Kasumi-1 (cell line): ENCODE results near the gene GPER1.
A peak's percentile ranks its signal among the peaks of the same experiment; 100 is the strongest.
"Not testable (repeated sequence)": the region's sequence is repeated elsewhere in the genome, so short reads cannot be mapped to it uniquely, and the experiment has no call there.

ENCODE experiments used
- DNase-seq, 2 experiments: peaks; one replicate each; lab custom pipeline; 2025; lab: John Stamatoyannopoulos, UW

Gene GPER1

DNA sequence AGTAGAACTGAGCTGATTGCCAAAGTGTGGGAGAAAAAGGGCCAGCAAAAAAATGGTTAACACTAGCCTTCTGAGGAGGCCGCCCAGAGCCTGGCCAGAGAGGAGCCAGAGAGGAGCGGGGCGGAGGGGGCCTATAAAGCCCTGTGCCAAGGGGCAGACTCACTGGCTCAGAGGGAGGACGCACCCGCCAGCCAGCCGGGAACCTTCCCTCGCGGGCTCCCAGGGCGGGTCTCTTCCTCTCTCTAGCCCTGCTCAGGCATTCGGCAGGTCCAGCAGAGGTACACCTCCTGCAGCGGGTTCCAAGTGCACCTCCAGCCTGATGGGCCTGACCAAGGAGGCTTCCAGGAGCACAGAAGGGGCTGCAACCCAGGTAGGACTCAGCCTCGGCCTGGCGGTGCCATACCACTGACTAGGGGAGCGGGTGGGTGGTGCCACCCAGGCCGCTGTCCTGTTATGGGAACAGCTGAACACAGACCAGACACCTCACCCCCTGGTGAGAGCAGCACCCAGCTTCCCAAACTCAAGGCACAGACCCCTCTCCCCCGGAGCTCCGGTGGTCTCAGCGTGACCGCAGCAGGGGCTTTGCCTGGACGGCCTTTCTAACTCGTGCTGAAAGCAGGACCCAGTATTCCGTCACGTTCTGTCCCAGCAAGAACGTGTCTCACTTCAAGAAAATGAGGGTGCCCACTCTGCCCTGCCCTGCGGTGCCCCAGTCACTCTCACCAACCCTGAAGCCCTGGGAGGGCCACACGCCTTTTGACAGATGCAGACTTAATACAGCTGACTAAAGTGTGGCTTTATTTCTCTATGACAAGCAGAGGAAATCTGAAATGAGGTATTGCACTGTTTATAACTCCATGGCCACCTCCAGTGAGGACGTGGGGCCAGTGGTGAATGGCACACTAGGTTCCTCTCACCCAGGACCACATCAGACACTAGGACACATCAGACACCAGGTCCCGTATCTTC is at the start of gene GPER1:
TSS of gene GPER1 (plus strand) at position 162 of the 969 bp plus-strand sequence. CDS start 3,616 bp downstream, outside the sequence.
- DNase-seq = no peak

DNA sequence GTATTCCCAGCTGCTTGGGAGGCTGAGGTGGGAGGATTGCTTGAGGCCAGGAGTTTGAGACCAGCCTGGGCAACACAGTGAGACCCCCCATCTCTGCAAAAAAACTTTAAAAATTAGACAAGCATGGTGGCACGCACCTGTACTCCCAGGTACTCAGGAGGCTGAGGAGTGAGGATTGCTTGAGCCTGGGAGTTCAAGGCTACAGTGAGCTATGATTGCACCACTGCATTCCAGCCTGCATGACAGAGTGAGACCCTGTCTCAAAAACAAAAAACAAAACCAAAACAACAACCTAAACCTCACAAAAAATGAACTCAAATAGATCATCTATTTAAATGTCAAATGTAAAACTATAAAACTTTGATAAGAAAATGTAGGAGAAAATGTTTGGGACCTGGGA is 47.7 kb upstream of the GPER1 start:
- DNase-seq = not testable (repeated sequence)

DNA sequence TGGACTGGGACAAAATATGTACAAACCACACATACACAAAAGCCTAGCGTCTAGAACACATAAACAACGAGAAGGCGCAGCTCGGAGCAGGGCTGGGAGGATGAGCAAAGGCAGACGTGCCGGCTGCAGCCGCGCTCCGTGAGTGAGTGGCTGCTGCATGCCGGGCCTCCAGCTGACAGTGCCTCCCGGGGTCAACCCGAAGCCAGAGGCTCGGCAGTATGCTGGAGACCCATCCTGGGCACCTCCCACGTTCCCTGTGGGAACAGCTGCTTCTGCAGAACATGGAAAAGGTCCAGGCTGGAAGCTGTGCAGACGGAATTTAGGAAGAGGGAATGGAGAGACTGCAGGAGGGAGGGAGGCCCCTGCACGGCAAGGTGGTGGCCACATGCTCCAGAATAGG is 47.1 kb upstream of the GPER1 start:
- DNase-seq = no peak

DNA sequence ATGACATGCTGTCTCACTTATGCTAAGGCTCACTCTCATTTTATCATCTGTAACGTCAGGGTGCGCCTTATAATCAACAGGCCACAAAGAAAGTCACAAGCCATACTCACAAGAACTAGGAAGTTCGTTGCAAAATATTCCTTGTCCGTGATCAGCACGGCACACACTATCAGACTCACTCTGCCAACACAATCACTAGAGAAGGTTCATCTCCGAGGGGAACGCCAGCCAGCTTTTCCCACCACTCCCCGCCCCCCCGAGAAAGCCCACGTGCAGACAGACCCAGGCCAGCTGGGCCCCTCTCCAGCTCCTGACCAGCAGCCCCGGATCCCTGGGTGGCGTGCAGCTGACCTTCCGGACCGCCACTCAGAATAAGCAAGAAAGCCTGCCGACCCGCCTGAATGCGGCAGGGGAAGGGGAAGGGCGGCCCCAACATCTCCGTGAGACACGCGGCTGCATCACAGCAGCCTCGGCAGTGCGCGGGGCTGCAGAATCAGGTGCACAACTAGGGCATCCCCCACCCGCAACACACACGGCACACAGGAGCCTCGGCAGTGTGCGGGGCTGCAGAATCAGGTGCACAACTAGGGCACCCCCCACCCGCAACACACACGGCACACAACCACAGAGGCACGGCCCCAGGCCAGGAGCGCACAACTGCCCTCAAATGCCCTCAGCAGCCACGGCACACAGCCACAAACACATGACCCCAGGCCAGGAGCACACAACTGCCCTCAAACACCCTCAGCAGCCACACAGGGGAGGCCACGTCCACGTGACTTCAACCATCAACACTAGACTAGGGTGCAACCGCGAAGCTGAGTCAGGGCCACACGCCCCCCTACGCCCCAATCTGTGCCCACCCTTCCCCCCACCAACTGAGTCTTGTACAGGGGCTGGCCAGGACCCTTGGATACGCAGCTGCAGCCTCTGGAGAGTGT is 46.1 kb upstream of the GPER1 start:
- no peak for DNase-seq

DNA sequence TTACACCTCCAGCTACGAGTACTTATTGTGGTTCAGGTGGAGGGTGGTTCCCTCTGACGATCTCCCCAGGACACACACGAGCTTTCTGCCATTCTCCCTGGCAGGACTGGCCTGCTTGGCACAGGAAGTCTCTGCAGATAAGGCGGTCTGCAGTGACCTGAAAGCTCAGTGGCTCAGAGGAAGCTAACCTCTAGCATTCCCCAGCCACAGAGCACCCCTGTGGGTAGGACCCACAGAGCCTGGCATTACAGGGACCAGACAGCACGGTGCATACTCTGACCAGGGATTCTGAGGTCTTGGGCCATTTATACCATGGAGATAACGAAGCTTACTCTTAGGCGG is 45.5 kb upstream of the GPER1 start:
- no peak for DNase-seq

DNA sequence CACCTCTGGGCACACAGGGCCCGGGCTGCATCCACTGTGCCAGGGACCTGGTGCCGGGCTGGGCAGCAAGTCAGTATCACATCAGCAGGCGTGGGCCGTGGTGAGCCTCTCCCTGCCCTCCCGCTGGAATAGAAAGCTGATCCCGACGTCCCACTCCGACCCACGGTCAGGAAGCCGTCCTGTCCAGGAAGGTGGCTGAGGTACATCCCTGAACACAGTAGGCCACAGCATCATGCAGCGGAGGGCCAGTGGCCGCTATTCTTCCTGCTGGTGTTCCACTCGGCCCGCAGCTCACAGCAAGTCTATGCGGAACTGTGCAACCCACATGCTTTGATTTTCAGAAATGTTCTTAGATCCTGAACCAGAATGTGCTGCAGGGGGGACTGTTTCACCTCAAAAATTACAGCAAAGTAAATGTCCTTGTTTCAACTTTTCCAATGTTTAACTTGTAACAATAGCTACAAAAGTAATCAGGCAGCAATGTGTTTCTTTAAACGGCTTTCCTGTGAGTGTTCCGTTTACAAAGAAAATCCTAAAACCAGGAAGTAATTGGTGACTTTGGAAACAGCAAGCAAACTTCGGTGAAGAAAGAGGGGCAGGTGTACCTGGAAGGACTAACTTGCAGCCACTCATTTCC is 44.2 kb upstream of the GPER1 start:
- DNase-seq = no peak

DNA sequence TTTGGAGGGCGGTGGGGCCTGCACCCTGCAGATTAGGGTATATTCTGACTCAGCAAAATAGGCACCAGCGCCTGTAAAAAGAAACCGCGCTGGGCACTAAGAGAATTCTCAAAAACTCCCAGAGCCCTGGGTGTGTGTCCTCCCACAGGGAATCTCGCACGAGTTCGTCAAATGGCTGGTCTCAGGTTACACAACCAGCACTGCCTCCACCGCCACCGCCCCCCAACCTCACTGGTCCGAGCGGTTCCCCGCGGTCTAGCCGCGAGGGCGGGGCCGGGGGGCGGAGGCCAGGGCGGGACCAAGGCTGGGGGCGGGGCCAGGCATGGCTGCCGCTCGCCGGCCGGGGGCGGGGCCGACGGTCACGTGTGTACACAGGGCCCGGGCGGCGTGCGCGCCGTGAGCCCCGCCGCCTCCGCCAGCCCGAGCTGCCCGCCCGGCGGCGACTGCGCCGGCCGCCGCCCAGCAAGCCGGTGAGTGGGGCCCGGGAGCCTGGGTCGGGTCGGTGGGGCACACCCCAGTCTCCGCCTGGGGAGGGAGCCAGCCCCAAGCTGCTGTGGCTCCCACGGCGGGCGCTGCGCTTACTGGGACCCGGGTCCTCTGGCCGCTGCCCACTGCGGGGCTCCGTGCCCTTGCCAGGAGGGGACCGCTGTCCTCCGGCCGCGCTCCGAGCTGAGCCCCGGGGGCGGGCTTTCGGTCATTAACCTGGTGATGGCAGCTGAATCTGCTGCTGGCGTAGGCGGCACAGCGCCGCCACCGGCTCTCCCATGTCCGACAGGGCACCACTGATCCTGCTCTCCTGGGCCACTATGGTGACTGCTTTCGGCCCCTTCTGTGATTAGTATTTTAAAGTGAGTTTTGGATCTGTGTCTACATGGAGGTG is 43.5 kb upstream of the GPER1 start, which contains the start of gene GPR146:
TSS of gene GPR146 (plus strand) at position 358 of the 880 bp plus-strand sequence. CDS start 12,970 bp downstream, outside the sequence.
- DNase-seq = peak; percentile 44 to 66

DNA sequence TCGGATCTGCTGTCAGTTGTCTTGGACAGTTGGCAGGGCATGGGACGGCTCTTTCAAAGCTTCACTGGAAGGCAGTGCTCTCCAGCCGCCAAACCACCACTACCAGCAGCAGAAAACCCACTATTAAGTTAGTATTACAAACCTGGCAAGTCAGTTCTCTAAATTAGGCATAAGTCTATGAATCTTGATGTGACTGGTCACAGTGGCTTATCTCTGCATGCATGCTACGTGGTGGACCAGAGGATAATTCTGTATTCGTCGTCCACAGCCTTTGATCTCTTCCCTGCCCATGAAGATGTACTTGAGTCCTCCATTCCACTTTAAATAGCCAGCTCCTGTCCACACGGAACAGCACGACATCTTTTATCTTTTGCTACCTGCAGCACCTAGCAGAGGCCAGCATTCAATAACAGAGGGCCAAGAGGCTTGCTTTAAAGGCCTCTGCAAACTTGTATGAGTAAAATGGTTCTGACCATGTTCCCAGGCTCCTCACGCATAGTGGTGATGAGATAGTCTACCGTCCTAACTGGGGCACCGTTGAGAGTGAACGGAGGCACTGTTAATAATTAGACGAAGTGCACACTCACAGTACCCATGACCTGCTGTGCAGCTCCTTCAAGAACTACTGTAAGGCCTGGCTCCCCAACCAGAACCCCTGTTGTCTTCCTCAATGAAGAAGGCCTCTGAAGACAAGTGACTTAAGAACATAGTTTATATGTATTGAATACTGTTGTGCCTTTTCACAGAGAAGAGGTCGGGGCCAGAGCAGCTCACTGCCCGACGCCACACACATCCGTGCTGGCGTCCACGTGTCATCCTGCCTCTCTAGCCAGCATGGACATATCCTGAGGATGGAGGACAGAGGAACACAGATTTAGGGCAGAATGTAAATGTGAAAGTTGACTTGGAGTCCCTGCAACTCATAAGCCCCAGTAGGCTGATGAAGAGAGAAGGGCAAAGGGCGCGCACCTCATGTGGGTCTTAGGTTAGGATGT is 42.5 kb upstream of the GPER1 start:
- no peak for DNase-seq

DNA sequence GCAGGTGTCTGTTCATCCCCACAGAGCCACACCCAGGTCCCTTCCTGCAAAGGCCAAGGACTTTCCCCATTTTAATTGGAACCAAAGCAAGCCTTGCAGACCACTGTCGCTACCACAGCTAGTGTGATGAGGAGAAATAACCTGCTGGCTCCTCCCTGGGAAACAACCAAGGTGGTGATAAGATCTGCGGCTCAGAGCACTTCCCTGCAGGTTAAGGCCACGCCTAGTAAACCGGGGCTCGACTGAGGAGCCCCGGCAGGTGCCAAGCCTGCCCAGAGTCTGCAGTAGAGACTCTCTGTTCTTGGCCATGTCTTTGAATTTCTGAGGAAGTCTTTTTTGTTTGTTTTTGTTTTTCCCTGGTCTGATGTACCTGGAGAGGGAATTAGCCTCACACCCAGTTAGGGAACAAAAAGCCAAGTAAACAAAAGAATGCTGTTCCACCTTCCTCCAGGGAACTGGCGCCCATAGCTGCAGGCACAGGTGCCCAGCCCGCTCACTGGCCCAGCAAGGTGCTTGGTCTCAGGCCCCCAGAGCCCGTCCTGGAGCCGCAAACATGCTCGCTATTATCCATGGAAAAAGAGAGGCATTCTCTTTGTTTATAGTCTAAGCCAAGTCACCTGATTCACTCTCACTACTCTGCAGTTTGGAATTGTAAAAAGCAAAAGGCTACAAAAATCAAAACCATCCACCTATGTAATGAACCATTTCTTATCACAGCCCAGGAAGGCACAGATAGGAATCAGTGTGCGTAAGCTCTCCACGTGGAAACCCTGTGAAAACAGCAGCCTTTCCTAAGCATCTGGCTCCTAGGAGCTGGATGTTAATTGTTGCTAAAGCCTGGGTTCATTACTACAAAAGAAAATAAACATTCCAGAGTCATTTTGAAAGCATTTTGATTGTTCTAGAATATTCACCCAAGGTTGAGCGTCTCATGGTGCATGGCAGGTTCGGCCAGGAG is 40.9 kb upstream of the GPER1 start:
- no peak for DNase-seq

DNA sequence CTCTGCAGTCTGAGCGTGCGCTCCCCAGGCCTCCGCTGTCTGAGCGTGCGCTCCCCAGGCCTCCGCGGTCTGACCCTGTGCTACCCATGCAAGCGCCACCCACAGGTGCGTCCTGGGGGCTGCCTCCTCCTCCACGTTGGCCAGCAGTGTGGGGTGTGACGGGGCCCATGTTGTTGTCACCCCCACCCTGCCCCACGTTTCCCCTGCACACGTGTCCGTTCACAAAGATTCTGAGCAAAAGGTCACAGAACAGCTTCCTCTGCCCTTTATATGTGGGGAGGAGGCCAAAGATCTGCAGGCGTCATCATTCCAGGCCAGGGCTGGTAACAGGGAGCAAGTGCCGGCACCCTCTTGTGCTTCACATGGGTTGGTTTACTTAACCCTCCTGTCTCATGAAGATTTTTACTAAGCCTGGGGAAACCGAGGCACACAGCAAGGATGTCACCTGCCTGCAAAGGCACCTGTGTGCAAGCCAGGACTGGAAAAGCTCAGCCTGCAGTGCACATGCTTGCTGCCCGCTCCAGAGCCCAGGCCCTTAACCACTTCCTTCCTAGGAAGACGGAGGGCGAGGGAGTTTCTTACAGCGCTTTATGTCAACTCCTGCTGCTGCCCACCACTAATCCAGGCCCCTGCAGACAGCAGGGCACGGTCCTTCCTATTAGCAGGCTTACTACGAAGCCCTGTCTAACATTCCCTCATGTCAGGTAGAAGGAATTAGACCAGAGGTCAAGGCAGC is 38.7 kb upstream of the GPER1 start:
- peak; percentile 42 to 49 for DNase-seq

DNA sequence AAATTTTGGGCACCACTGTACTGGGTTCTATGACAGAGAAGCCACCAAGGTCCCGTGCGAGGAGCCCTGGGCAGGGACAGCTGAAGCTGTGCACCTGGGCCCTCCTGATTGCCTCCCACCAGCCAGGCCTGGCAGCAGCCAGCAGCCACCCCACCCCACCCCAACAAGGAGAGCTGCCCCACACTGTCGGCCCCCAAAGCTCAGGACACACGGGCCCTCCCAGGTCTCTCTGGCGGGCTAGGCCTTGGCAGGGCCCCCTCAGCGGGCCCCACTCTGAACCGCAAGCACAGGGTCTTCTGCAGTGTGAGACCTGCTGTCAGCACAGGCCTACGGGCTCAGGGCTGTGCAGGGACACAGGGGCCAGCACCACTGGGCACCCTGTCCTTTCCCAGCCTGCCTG is 38.1 kb upstream of the GPER1 start:
- no peak for DNase-seq

DNA sequence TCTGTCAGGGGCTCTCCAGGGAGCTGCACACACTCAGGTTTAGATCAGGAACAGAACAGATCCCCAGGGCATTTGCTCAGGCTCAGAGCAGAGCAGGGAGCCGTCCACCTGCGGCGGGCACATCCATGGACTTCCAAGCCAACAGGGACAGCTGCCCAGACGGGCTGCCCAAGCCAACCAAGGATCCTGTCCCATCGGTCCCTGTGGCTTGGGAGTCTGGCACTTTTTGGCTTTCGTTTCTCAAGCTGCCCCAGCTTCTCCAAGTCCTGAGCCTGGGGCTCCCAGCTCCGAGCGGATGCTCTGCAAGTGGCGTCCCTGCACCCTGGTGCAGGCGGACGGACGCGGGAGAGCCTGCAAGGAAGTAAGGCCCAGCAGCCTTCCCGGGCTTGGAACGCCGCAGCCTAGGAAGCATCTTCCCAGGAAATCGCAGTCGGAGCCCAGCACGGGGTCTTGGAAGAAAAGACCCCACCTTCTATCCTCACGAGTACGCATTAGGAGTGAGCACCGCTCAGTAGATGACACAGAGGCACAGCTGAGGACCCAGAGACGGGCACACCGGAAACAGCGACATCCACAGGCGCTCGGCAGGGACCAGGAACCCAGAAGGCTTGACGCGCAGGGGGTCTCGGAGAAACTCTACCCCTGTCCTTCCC is 37.5 kb upstream of the GPER1 start:
- no peak for DNase-seq

DNA sequence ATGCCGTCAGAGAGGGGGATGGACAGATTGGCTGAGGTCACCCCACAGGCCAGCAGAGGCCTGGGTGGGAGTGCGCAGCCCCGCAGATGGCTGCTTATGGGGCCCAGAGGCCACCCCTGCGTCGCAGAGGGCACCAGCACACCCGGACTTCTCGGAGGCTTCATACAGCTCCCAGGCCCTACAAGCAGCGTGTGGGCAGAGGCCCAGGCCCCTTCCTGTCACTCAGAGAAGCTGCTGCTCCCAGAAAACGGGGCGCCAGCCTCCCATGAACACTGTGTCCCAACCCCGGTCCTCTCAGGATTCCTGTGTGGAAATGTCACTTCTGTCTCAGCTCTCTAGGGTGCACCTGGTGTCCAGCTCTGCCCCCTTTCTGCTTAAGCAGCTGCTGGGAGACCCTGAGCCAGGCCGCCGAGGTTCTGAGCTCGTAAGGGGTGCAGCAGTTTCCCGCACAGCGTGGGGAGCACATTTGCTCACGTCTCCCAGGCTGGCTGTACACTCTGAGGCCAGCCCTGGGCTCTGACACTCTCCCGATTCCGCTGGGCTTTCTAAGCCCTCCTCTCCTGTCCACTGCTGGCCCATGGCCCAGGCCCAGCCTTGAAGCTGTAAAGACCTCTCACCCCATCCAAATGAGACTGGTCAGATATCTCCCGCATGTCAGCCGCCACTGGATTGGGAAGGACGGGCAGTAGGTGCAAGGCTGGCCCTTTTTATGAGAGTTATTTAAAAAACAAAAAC is 36.8 kb upstream of the GPER1 start:
- DNase-seq = no peak

DNA sequence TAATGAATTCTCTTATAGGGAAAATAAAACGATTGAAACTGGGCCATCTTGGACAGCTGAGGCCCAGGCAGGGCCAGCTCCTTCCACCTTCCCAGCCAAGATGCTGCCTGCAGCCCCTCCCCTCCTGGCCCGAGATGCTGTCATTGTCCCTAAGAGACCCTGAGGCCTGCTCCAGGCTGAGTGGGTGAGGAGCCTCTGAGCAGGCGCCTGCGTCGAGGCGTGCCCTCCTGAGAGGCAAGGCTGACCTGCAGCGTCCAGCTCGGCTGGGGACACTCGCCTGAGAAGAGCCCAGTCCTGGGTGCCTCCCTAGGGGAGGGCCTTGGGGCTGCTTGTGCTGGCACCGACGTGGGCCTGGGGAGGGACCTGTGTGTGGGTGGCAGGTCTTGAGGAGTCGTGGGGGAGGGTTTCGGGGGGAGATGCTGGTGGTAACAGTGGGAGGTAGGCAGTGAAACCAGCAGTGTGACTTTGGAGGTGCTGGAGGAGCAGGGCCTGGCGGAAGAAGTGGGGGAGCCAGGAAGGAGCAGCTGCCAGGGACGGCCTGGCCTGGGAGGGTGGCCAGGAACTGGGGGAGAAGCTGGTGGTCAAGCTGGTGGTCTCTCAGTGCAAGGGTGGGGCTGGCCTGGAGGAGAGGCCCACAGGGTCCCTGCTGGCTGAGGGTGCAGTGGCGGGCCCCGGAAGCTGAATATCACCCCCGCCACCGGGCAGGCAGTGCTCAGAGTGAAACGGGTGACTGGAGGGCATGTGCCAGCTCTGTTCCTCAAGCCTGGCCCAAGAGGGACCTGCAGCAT is 35.7 kb upstream of the GPER1 start:
- no peak for DNase-seq

DNA sequence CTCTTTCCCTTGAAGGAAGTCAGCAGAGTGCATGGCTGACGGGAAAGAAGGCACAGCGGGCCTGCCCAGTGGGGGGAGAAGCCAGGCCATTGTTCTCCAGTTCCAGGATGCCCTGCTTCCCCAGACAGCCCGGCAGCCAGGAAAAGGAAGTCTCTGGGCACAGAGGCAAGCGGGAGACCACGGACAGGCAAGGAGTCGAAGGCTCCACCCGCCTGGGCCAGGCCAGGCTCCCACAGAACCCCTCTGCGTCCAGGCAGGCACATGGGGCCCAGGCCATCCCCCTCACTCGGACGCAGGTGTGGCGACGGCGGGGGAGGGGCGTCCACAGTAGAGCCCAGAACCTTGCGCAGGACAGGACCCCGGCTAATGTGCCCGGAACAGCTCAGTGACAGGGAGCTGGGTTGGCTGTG is 34.9 kb upstream of the GPER1 start:
- DNase-seq = no peak

DNA sequence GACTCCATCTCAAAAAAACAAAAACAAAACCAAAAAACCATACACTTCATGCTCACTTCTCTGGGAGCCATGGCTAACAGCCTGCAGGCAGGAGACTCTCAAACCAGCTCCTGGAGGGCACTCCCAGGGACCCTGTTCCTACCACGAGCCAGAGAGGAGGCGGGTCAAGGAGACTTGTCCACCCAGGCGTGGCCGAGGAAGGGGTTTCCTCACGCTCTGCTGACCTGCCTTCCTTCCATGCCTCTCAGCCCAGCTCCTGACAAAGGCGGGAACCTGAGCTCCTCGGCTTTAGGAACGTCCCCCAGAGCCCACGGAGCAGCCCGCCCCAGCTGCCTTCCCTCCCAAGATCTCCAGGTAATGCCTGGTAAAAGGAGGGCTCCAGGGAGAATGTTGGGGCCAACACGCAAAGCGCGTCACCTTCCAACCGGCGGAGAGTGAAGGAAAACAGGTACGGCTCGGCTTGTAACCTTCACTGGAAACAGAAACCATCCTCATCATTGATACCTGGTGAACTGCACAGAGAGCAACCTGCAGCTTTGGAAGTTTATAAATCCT is 34.0 kb upstream of the GPER1 start:
- DNase-seq = no peak
